ENCODE measurements around the gene KLK7.

Gene KLK7

GRCh38 chr19:50959731-50960500 lies 23.8 kb downstream of the KLK7 start:
- intact Hi-C loops (cut with DNase I), result no loop called here

GRCh38 chr19:50957587-50957986 lies 26.1 kb downstream of the KLK7 start:
- intact Hi-C loops (cut with DNase I), result no loop called here

More at GRCh38 chr19:50959731-50960500, 23.8 kb downstream of the KLK7 start:
- DNase-seq, result no peak

GRCh38 chr19:50952910-50953309 lies 30.8 kb downstream of the KLK7 start, which contains the start of gene KLK5:
Gene KLK5 (minus strand): TSS chr19:50953038. CDS start chr19:50952657, 381 bp downstream.
- no peak for DNase-seq
- intact Hi-C loops (cut with DNase I), result no loop called here

More at GRCh38 chr19:50957587-50957986, 26.1 kb downstream of the KLK7 start:
- DNase-seq, result no peak

- intact Hi-C loops (cut with DNase I), result no loop called here
- DNase-seq, result no peak
These were observed 33.9 kb downstream of the KLK7 start for GRCh38 chr19:50949861-50950260.

- no peak for DNase-seq
- intact Hi-C loops (cut with DNase I), result no loop called here
These were observed 36.6 kb downstream of the KLK7 start for GRCh38 chr19:50947123-50947522.

- intact Hi-C loops (cut with DNase I), result no loop called here
- no peak for DNase-seq
These were observed 38.9 kb downstream of the KLK7 start for GRCh38 chr19:50944795-50945194.

GRCh38 chr19:50943074-50943828 lies 40.5 kb downstream of the KLK7 start:
- intact Hi-C loops (cut with DNase I), result no loop called here
- no peak for DNase-seq

- intact Hi-C loops (cut with DNase I), result loop anchor here (10.0 kb wide), 1 partner anchor 155 kb away; no protein-coding TSS in a partner anchor
- no peak for DNase-seq
These were observed 44.1 kb downstream of the KLK7 start for GRCh38 chr19:50939596-50939995.

- no peak for DNase-seq
- intact Hi-C loops (cut with DNase I), result loop anchor here (5.0 to 10.0 kb wide), 2 partner anchors 84 to 161 kb away; partner anchors contain the start of gene KLK10
These were observed 50.1 kb downstream of the KLK7 start for GRCh38 chr19:50933640-50934039.

GRCh38 chr19:50932690-50933083 lies 51.0 kb downstream of the KLK7 start:
- intact Hi-C loops (cut with DNase I), result loop anchor here (5.0 to 10.0 kb wide), 2 partner anchors 85 to 162 kb away; partner anchors contain the start of gene KLK10
- no peak for DNase-seq

GRCh38 chr19:50932018-50932689 lies 51.6 kb downstream of the KLK7 start:
- no peak for DNase-seq
- intact Hi-C loops (cut with DNase I), result loop anchor here (5.0 to 10.0 kb wide), 2 partner anchors 85 to 163 kb away; partner anchors contain the start of gene KLK10

GRCh38 chr19:50931023-50931422 lies 52.7 kb downstream of the KLK7 start:
- intact Hi-C loops (cut with DNase I), result loop anchor here (5.0 to 10.0 kb wide), 2 partner anchors 86 to 164 kb away; partner anchors contain the start of gene KLK10
- DNase-seq, result no peak

- DNase-seq, result no peak
- intact Hi-C loops (cut with DNase I), result no loop called here
These were observed 54.9 kb downstream of the KLK7 start for GRCh38 chr19:50928831-50929230.

Data from head of caudate nucleus (tissue), 42 donors.